Caco-2 (cell line): ENCODE results near the gene OR51I1. TPM values are rescaled to one million over a fixed set of nuclear protein-coding genes. Genes with fewer than 3 reads are reported as not detected.

Experiments used
- BruUV-seq: library from RNA; stranded (reverse); fragments of 400-500 nt; replicated peaks from 2 replicates; lab custom pipeline; 2021; lab: Mats Ljungman, UMichigan
- CTCF ChIA-PET: fragments of 300-600 bp; sonication (Branson Sonifier 250); formaldehyde crosslinking; loops from one replicate; lab custom pipeline; 2022; ENCODE audit warnings: antibody characterized with exemption; lab: Charles Lee
- POLR2A ChIA-PET: fragments of 300-600 bp; sonication (Branson Sonifier 250); formaldehyde crosslinking; loops from one replicate; lab custom pipeline; 2022; ENCODE audit warnings: antibody characterized with exemption; lab: Charles Lee
- DNase-seq, 2 experiments: peaks; one replicate each; pipeline versions ENCODE4 v3.0.0 to v3.0.0-alpha.2; 2020 to 2022
- H3K27me3 ChIP-seq: replicated peaks from 2 replicates; pipeline ENCODE4 v1.6.0; 2011; ENCODE audit warnings: low read length; ENCODE audit not compliant: control insufficient read depth, insufficient read depth
- H3K36me3 ChIP-seq: 2 replicates; pipeline ENCODE4 v1.5.1; 2011; ENCODE audit warnings: low read length; ENCODE audit not compliant: control insufficient read depth, insufficient read depth
- H3K4me1 ChIP-seq: fragments of 250-450 bp; sonication (Bioruptor Pico); 2 replicates; pipeline ENCODE4 v1.5.1; 2020; ENCODE audit warnings: mild to moderate bottlenecking
- H3K4me3 ChIP-seq: 2 replicates; pipeline ENCODE4 v1.5.1; 2011; ENCODE audit warnings: low read depth, mild to moderate bottlenecking, control low read depth, low read length
- H3K9me3 ChIP-seq: fragments of 250-450 bp; sonication (Bioruptor Pico); 2 replicates; pipeline ENCODE4 v1.5.1; 2020; ENCODE audit warnings: mild to moderate bottlenecking, moderate library complexity
- H3K27ac Mint-ChIP-seq: one replicate; pipeline ENCODE4 v1.8.0; 2022; ENCODE audit warnings: mixed read lengths; ENCODE audit not compliant: unreplicated experiment
- H3K27me3 Mint-ChIP-seq: one replicate; pipeline ENCODE4 v1.8.0; 2022; ENCODE audit warnings: mixed read lengths; ENCODE audit not compliant: insufficient read depth, unreplicated experiment
- H3K36me3 Mint-ChIP-seq: one replicate; pipeline ENCODE4 v1.8.0; 2022; ENCODE audit warnings: mild to moderate bottlenecking, mixed read lengths; ENCODE audit not compliant: insufficient read depth, unreplicated experiment
- H3K4me1 Mint-ChIP-seq: one replicate; pipeline ENCODE4 v1.8.0; 2022; ENCODE audit warnings: low read depth, mixed read lengths; ENCODE audit not compliant: unreplicated experiment
- H3K4me3 Mint-ChIP-seq: one replicate; pipeline ENCODE4 v1.8.0; 2022; ENCODE audit warnings: mild to moderate bottlenecking, moderate library complexity, mixed read lengths; ENCODE audit not compliant: unreplicated experiment
- H3K9me3 Mint-ChIP-seq: one replicate; pipeline ENCODE4 v1.8.0; 2022; ENCODE audit warnings: mixed read lengths; ENCODE audit not compliant: unreplicated experiment
- CTCF ChIP-seq, 2 experiments: fragments of 200-600 bp in 1 of 2; IDR thresholded peaks; 1 replicate in 1 of 2; 2 replicates in 1 of 2; pipeline versions ENCODE4 v1.5.1 to v1.8.0; 2011 to 2022; ENCODE audit warnings: antibody characterized with exemption in 1 of 2, control low read depth in 1 of 2, inconsistent platforms in 1 of 2, low read depth in 1 of 2, low read length in 1 of 2, mild to moderate bottlenecking in 1 of 2, moderate library complexity in 1 of 2; ENCODE audit not compliant: insufficient read depth in 1 of 2, severe bottlenecking in 1 of 2, unreplicated experiment in 1 of 2
- intact Hi-C: fragments of 100-400 bp; cut with micrococcal nuclease; formaldehyde crosslinking; loops from one replicate; pipeline ENCODE4 v1.10.0; 2022; ENCODE audit not compliant: unreplicated experiment
- total RNA-seq: library from RNA; stranded (reverse); gene quantifications from 2 replicates; pipeline ENCODE4 v1.2.3, GENCODE V29; 2022

OR51I1 gene
- total RNA-seq, 1 experiment from 2014 or later = not detected

- H3K27me3 Mint-ChIP-seq = peaks cover 14% of the 10 kb centered on the region
- H3K9me3 Mint-ChIP-seq = no peaks in the 10 kb centered on the region
- Histone ChIP-seq H3K4me1 (no peaks in the 10 kb centered on the region), H3K4me3 (no peak within 1 kb of the TSS), H3K36me3 (no peaks in the 10 kb centered on the region), H3K9me3 (no peaks in the 10 kb centered on the region), H3K27me3 (no peaks in the 10 kb centered on the region; the same call in 1 of the 2 replicates)
- DNase-seq = no peak
- H3K36me3 Mint-ChIP-seq = no peaks in the 10 kb centered on the region
- H3K4me3 Mint-ChIP-seq = no peak within 1 kb of the TSS
- H3K27ac Mint-ChIP-seq = no peak within 1 kb of the TSS
- intact Hi-C loops = no loop called here
- H3K4me1 Mint-ChIP-seq = no peaks in the 10 kb centered on the region
- BruUV-seq = no TSS peak
- ChIA-PET CTCF (no interaction called here), POLR2A (no interaction called here)
- TF ChIP-seq CTCF (IDR thresholded peaks at IDR 0.05; ENCODE audit: insufficient read depth in 1 of 2, low read depth in 1 of 2, low read length in 1 of 2, severe bottlenecking in 1 of 2, unreplicated experiment in 1 of 2) = no peak
Observed at GRCh38 chr11:5488385-5488784, 47.1 kb upstream of the OR51I1 start, which contains the start of gene OR52D1. Gene OR52D1 (plus strand): TSS chr11:5488685. CDS start chr11:5488707, 22 bp downstream.

- no peaks in the 10 kb centered on the region for H3K9me3 ChIP-seq
- H3K4me3 ChIP-seq = no peak overlapping the region
- no peaks in the 10 kb centered on the region; the same call in 1 of the 2 replicates for H3K27me3 ChIP-seq
- no peak overlapping the region for H3K4me3 Mint-ChIP-seq
- H3K4me1 ChIP-seq = no peaks in the 10 kb centered on the region
- no peaks in the 10 kb centered on the region for H3K36me3 Mint-ChIP-seq
- TF ChIP-seq CTCF (IDR thresholded peaks at IDR 0.05; ENCODE audit: insufficient read depth in 1 of 2, low read depth in 1 of 2, low read length in 1 of 2, severe bottlenecking in 1 of 2, unreplicated experiment in 1 of 2) = no peak
- peaks cover 14% of the 10 kb centered on the region for H3K27me3 Mint-ChIP-seq
- no peaks in the 10 kb centered on the region for H3K9me3 Mint-ChIP-seq
- H3K4me1 Mint-ChIP-seq = no peaks in the 10 kb centered on the region
- ChIA-PET CTCF (no interaction called here), POLR2A (no interaction called here)
- intact Hi-C loops = no loop called here
- no TSS peak for BruUV-seq
- no peaks in the 10 kb centered on the region for H3K36me3 ChIP-seq
- H3K27ac Mint-ChIP-seq = no peak overlapping the region
- DNase-seq = no peak
Observed at GRCh38 chr11:5486421-5486820, 45.1 kb upstream of the OR51I1 start.

GRCh38 chr11:5486003-5486402 lies 44.7 kb upstream of the OR51I1 start:
- CTCF ChIA-PET = no interaction called here
- no peaks in the 10 kb centered on the region; the same call in 1 of the 2 replicates for H3K27me3 ChIP-seq

More at GRCh38 chr11:5486003-5486402, 44.7 kb upstream of the OR51I1 start:
- POLR2A ChIA-PET = no interaction called here
- no peak for TF ChIP-seq CTCF (IDR thresholded peaks at IDR 0.05; ENCODE audit: insufficient read depth in 1 of 2, low read depth in 1 of 2, low read length in 1 of 2, severe bottlenecking in 1 of 2, unreplicated experiment in 1 of 2)
- no peaks in the 10 kb centered on the region for H3K36me3 Mint-ChIP-seq
- Histone ChIP-seq H3K9me3 (no peaks in the 10 kb centered on the region), H3K4me1 (no peaks in the 10 kb centered on the region), H3K36me3 (no peaks in the 10 kb centered on the region), H3K4me3 (no peak overlapping the region)
- H3K4me3 Mint-ChIP-seq = no peak overlapping the region
- no peak for DNase-seq
- BruUV-seq = no TSS peak
- intact Hi-C loops = no loop called here
- H3K4me1 Mint-ChIP-seq = no peaks in the 10 kb centered on the region
- no peaks in the 10 kb centered on the region for H3K9me3 Mint-ChIP-seq
- peaks cover 11% of the 10 kb centered on the region for H3K27me3 Mint-ChIP-seq
- H3K27ac Mint-ChIP-seq = no peak overlapping the region
